Measurements from ENCODE around the gene HABP2.

- TF ChIP-seq EZH2phosphoT487 (conservative IDR thresholded peaks at IDR 0.05; ENCODE audit: low read length) (no peak), CTCF (IDR thresholded peaks at IDR 0.05; ENCODE audit: insufficient read depth, low read length, poor library complexity, severe bottlenecking) (no peak)
Observed at GRCh38 chr10:113553149-113553548, 296 bp downstream of the HABP2 start.
